HEK293T (cell line): ENCODE data around the gene FARP1.

Source experiments
- BHLHE40 ChIP-seq: fragments of 450-650 bp; IDR thresholded peaks from 2 replicates; pipeline ENCODE4 v1.6.1; 2016; ENCODE audit warnings: mild to moderate bottlenecking, moderate library complexity, borderline replicate concordance
- ELF4 ChIP-seq: fragments of 450-650 bp; IDR thresholded peaks from 2 replicates; pipeline ENCODE4 v1.6.1; 2017; ENCODE audit warnings: antibody characterized with exemption
- FOXA1 ChIP-seq: fragments of 450-650 bp; IDR thresholded peaks from 2 replicates; pipeline ENCODE4 v1.6.1; 2016; ENCODE audit warnings: mild to moderate bottlenecking
- FOXK2 ChIP-seq: fragments of 450-650 bp; IDR thresholded peaks from 2 replicates; pipeline ENCODE4 v1.6.1; 2016; ENCODE audit warnings: mild to moderate bottlenecking
- FOXM1 ChIP-seq: fragments of 450-650 bp; IDR thresholded peaks from 2 replicates; pipeline ENCODE4 v1.6.1; 2017; ENCODE audit warnings: mild to moderate bottlenecking, borderline replicate concordance
- HDGF ChIP-seq: fragments of 450-650 bp; IDR thresholded peaks from 2 replicates; pipeline ENCODE4 v1.6.1; 2017; ENCODE audit warnings: antibody characterized with exemption, borderline replicate concordance
- L3MBTL2 ChIP-seq: fragments of 450-650 bp; conservative IDR thresholded peaks from 2 replicates; pipeline ENCODE4 v1.6.1; 2016; ENCODE audit warnings: mild to moderate bottlenecking
- LEF1 ChIP-seq: fragments of 450-650 bp; IDR thresholded peaks from 2 replicates; pipeline ENCODE4 v1.6.1; 2017; ENCODE audit warnings: mild to moderate bottlenecking, borderline replicate concordance
- NFRKB ChIP-seq: fragments of 450-650 bp; IDR thresholded peaks from 2 replicates; pipeline ENCODE4 v1.6.1; 2016; ENCODE audit warnings: mild to moderate bottlenecking, moderate library complexity
- PKNOX1 ChIP-seq: fragments of 450-650 bp; IDR thresholded peaks from 2 replicates; pipeline ENCODE4 v1.6.1; 2016
- SP1 ChIP-seq: fragments of 450-650 bp; IDR thresholded peaks from 2 replicates; pipeline ENCODE4 v1.6.1; 2017
- SUZ12 ChIP-seq: fragments of 450-650 bp; IDR thresholded peaks from 2 replicates; pipeline ENCODE4 v1.6.1; 2016; ENCODE audit warnings: mild to moderate bottlenecking
- TARDBP ChIP-seq: fragments of 450-650 bp; IDR thresholded peaks from 2 replicates; pipeline ENCODE4 v1.6.1; 2016
- ZNF384 ChIP-seq: fragments of 450-650 bp; IDR thresholded peaks from 2 replicates; pipeline ENCODE4 v1.6.1; 2016

GRCh38 chr13:98192008-98192407 lies 49.1 kb downstream of the FARP1 start:
- TF ChIP-seq ELF4 = no peak
- no peak for TF ChIP-seq LEF1
- no peak for TF ChIP-seq ZNF384
- no peak for TF ChIP-seq FOXA1
- no peak for TF ChIP-seq SUZ12
- no peak for TF ChIP-seq SP1
- no peak for TF ChIP-seq HDGF
- TF ChIP-seq NFRKB = no peak
- TF ChIP-seq FOXM1 = no peak
- no peak for TF ChIP-seq BHLHE40
- no peak for TF ChIP-seq FOXK2
- TF ChIP-seq TARDBP = no peak
- TF ChIP-seq L3MBTL2 = no peak
- no peak for TF ChIP-seq PKNOX1
